HepG2 (cell line): ENCODE results near the gene DNAJB6. TPM values are rescaled to one million over a fixed set of nuclear protein-coding genes. Genes with fewer than 3 reads are reported as not detected.

Experiments used
- ATAC-seq: fragments of 200-7000 bp; cut with Tn5 transposase; 3 replicates; pipeline ENCODE4 v1.9.1; 2020; ENCODE audit warnings: mild to moderate bottlenecking, moderate library complexity
- BruUV-seq: library from RNA; stranded (reverse); fragments of 400-500 nt; replicated peaks from 2 replicates; lab custom pipeline; 2021; lab: Mats Ljungman, UMichigan
- CTCF ChIA-PET: fragments of 300-600 bp; formaldehyde crosslinking; extraction: SDS; loops from one replicate; lab custom pipeline; 2021; ENCODE audit warnings: low total read pairs, inconsistent platforms, low intra/inter-chr PET ratio; lab: Yijun Ruan, JAX
- POLR2A ChIA-PET: fragments of 350-600 bp; sonication (Branson Sonifier 250); formaldehyde crosslinking; loops from one replicate; lab custom pipeline; 2020; ENCODE audit warnings: antibody characterized with exemption, inconsistent platforms; lab: Yijun Ruan, JAX
- DNase-seq: peaks from one replicate; pipeline ENCODE4 v3.0.0-alpha.2; 2015; ENCODE audit warnings: low spot score
- FAIRE-seq: peaks from 3 replicates; lab custom pipeline; 2011; peaks lifted over from hg19 to GRCh38; lab: Jason Lieb, UNC
- H2AFZ ChIP-seq: one replicate; pipeline ENCODE4 v1.6.1; 2011; ENCODE audit warnings: low read length, inconsistent platforms
- H3K27ac ChIP-seq: fragments of 300-600 bp; 3 replicates; pipeline ENCODE4 v1.8.0; 2011; ENCODE audit warnings: mixed run types, mild to moderate bottlenecking, mixed read lengths, low read length, inconsistent platforms; ENCODE audit not compliant: insufficient read depth; ENCODE audit errors: extremely low read length
- H3K27me3 ChIP-seq, 2 experiments: fragments of 200-600 bp in 1 of 2; 2 replicates in 1 of 2; 3 replicates in 1 of 2; pipeline versions ENCODE4 v1.6.0 to v1.8.0; 2011; ENCODE audit warnings: low read length in 2 of 2, mild to moderate bottlenecking in 2 of 2, moderate library complexity in 2 of 2, inconsistent platforms in 1 of 2; ENCODE audit not compliant: insufficient read depth in 2 of 2, control insufficient read depth in 1 of 2
- H3K36me3 ChIP-seq, 2 experiments: fragments of 200-600 bp in 1 of 2; replicated peaks in 1 of 2; 2 replicates in 1 of 2; 3 replicates in 1 of 2; pipeline versions ENCODE4 v1.5.1 to v1.8.0; 2011; ENCODE audit warnings: low read length in 2 of 2, inconsistent platforms in 1 of 2; ENCODE audit not compliant: insufficient read depth in 2 of 2, control insufficient read depth in 1 of 2
- H3K4me1 ChIP-seq: 2 replicates; pipeline ENCODE4 v1.5.1; 2012; ENCODE audit warnings: low read length, inconsistent platforms; ENCODE audit not compliant: insufficient read depth
- H3K4me2 ChIP-seq: 2 replicates; pipeline ENCODE4 v1.6.0; 2011; ENCODE audit warnings: low read depth, low read length, inconsistent platforms
- H3K4me3 ChIP-seq, 3 experiments: fragments of 200-600 bp in 1 of 3; sonication (generic), shearing (Covaris generic) in 1 of 3; replicated peaks in 1 of 3; 2 replicates each; pipeline ENCODE4 v1.5.1; 2011 to 2016; ENCODE audit warnings: low read length in 3 of 3, inconsistent platforms in 2 of 3, low read depth in 2 of 3, mild to moderate bottlenecking in 2 of 3, control low read depth in 1 of 3, mixed read lengths in 1 of 3; ENCODE audit not compliant: insufficient read depth in 1 of 3
- H3K79me2 ChIP-seq: one replicate; pipeline ENCODE4 v1.6.1; 2011; ENCODE audit warnings: low read length, inconsistent platforms; ENCODE audit not compliant: insufficient read depth
- H3K9ac ChIP-seq: 2 replicates; pipeline ENCODE4 v1.6.0; 2011; ENCODE audit warnings: mild to moderate bottlenecking, low read depth, low read length, inconsistent platforms; ENCODE audit not compliant: insufficient read depth
- H3K9me3 ChIP-seq: 2 replicates; pipeline ENCODE4 v1.5.1; 2012; ENCODE audit warnings: mild to moderate bottlenecking, low read length
- H4K20me1 ChIP-seq: 2 replicates; pipeline ENCODE4 v1.6.0; 2011; ENCODE audit warnings: inconsistent platforms, mild to moderate bottlenecking, low read length, moderate library complexity; ENCODE audit not compliant: insufficient read depth
- AGO2 ChIP-seq: fragments of 200-400 bp; formaldehyde crosslinking; optimal IDR thresholded peaks from 2 replicates; pipeline ENCODE3; 2017; ENCODE audit warnings: mild to moderate bottlenecking, low read depth, low read length, moderate library complexity
- CSRNP2 ChIP-seq: sonication (generic); formaldehyde crosslinking; conservative IDR thresholded peaks from 2 replicates; pipeline ENCODE4 v1.8.0; 2022; ENCODE audit warnings: low read depth, missing genetic modification reagents
- MED1 ChIP-seq: sonication (generic); formaldehyde crosslinking; IDR thresholded peaks from 2 replicates; pipeline ENCODE4 v1.4.0; 2020; ENCODE audit warnings: missing genetic modification reagents
- NR3C1 ChIP-seq: sonication (generic); formaldehyde crosslinking; IDR thresholded peaks from 2 replicates; pipeline ENCODE4 v1.4.0; 2020; ENCODE audit warnings: missing genetic modification reagents
- ONECUT2 ChIP-seq: sonication (generic); formaldehyde crosslinking; IDR thresholded peaks from 2 replicates; pipeline ENCODE4 v1.4.0; 2020; ENCODE audit warnings: missing genetic modification reagents
- SRSF1 ChIP-seq: fragments of 200-400 bp; formaldehyde crosslinking; optimal IDR thresholded peaks from 2 replicates; pipeline ENCODE3; 2017; ENCODE audit warnings: mild to moderate bottlenecking, low read depth, low read length, moderate library complexity
- ZNF746 ChIP-seq: sonication (generic); formaldehyde crosslinking; IDR thresholded peaks from 2 replicates; pipeline ENCODE4 v1.8.0; 2022; ENCODE audit warnings: mild to moderate bottlenecking, missing genetic modification reagents
- ZNF839 ChIP-seq: sonication (generic); formaldehyde crosslinking; IDR thresholded peaks from 2 replicates; pipeline ENCODE4 v1.4.0; 2020; ENCODE audit warnings: missing genetic modification reagents, mild to moderate bottlenecking, borderline replicate concordance
- WGBS: methylation state at CpG from one replicate; pipeline ENCODE4 v1.1.6; 2017; ENCODE audit warnings: low lambda C conversion rate; 5-methylcytosine and 5-hydroxymethylcytosine counted together
- in situ Hi-C: cut with HindIII; loops from 2 replicates; pipeline ENCODE4 v1.10.0; 2017; ENCODE audit warnings: low pct_unique_long_range_greater_than_20kb; ENCODE audit not compliant: extremely low pct_ligation_motif_present
- intact Hi-C: fragments of 100-400 bp; cut with micrococcal nuclease; formaldehyde crosslinking; loops from one replicate; pipeline ENCODE4 v1.10.0; 2022; ENCODE audit not compliant: unreplicated experiment
- polyA plus RNA-seq, 8 experiments: library from polyadenylated mRNA; depleted of rRNA in 3 of 8; stranded (reverse) in 7 of 8; unstranded in 1 of 8; fragments of >200 nt; fragmentation: Illumina TruSeq in 4 of 8; extraction: Trizol in 4 of 8; gene quantifications; 2 replicates each; pipeline versions ENCODE4 v1.2.1 to v1.2.3, GENCODE V29; 2011 to 2016; ENCODE audit warnings: low read depth in 4 of 8, missing spikeins in 1 of 8, mixed read lengths in 1 of 8; ENCODE audit not compliant: insufficient read depth in 1 of 8
- total RNA-seq, 5 experiments: library from RNA; depleted of rRNA; stranded (reverse); fragments of >200 nt; fragmentation: Illumina TruSeq; extraction: Trizol; gene quantifications; 2 replicates each; pipeline ENCODE4 v1.2.3, GENCODE V29; 2016; ENCODE audit warnings: low read depth in 1 of 5
- TF ChIP-seq, protein P1 (sequence below): IDR thresholded peaks from 2 replicates; pipeline ENCODE4 v1.6.1; 2016; ENCODE audit warnings: missing biosample characterization, missing genetic modification reagents, low read depth

Gene DNAJB6
- total and polyA plus RNA-seq, 2 of the 13 experiments (the other 11 are each of a cell fraction or from before 2014, with no cell fraction given) = 29.9 to 53.9 TPM

- DNase-seq = no peak
- no peak for ATAC-seq
- Histone ChIP-seq H3K4me1 (peaks cover 11% of the 10 kb centered on the region), H3K9ac (no peak overlapping the region), H4K20me1 (no peaks in the 10 kb centered on the region), H3K79me2 (no peaks in the 10 kb centered on the region), H3K36me3 (no peaks in the 10 kb centered on the region), H3K27me3 (peaks cover 2 to 12% of the 10 kb centered on the region in 2 experiments; a peak in 4 of 5 replicates), H3K9me3 (no peaks in the 10 kb centered on the region), H2AFZ (no peak overlapping the region), H3K4me3 (no peak overlapping the region), H3K4me2 (no peak overlapping the region), H3K27ac (no peak overlapping the region)
- no peak for FAIRE-seq
- ChIA-PET POLR2A (no interaction called here), CTCF (no interaction called here)
- 48% methylated on average over 15 of the region's 23 CpGs for WGBS
- peak; percentile 21 for TF ChIP-seq AGO2
- no peak for TF ChIP-seq ONECUT2 (CRISPR knock-in tag)
- BruUV-seq = no TSS peak
- in situ Hi-C loops = loop anchor here (10.0 kb wide), 1 partner anchor 447 kb away; no protein-coding TSS in a partner anchor
- intact Hi-C loops = no loop called here
Observed at GRCh38 chr7:157427811-157428553, 91.2 kb downstream of the DNAJB6 start.

DNA sequence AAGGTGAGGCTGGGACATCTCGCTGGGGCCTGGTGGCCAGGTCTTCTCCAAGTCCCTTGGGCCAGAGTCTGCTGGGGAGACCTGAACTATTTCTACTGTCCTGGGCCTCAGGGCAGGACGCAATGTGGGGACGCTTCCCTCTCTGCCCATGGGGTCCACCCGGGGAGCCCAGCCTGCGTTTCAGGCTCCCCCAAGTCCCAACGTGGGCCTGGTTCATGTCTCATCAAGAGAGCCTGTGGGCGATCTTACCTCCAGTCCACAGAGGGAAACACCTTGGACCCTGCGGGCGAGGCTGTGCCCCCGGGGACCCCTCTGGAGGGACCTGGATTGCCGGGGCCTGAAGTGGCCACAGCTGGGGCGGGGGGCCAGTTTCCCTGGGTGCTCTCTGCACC, 91.7 kb downstream of the DNAJB6 start:
- Histone ChIP-seq H3K27ac (no peak overlapping the region), H3K4me3 (no peak overlapping the region), H3K4me1 (peaks cover 11% of the 10 kb centered on the region), H3K79me2 (no peaks in the 10 kb centered on the region), H3K36me3 (no peaks in the 10 kb centered on the region), H3K9ac (no peak overlapping the region), H4K20me1 (no peaks in the 10 kb centered on the region), H2AFZ (no peak overlapping the region), H3K27me3 (peaks cover 2 to 12% of the 10 kb centered on the region in 2 experiments; a peak in 4 of 5 replicates), H3K4me2 (no peak overlapping the region), H3K9me3 (no peaks in the 10 kb centered on the region)
- ATAC-seq (no peak), FAIRE-seq (no peak), DNase-seq (no peak)
- ChIA-PET CTCF (no interaction called here), POLR2A (no interaction called here)
- intact Hi-C loops (no loop called here), in situ Hi-C loops (loop anchor here (10.0 kb wide), 1 partner anchor 446 kb away; no protein-coding TSS in a partner anchor)
- WGBS = no CpG with 5 or more reads among the region's 12 CpGs
- BruUV-seq = no TSS peak
- TF ChIP-seq NR3C1 (CRISPR knock-in tag) (no peak), SRSF1 (no peak), CSRNP2 (no peak), MED1 (CRISPR knock-in tag) (no peak), ZNF746 (CRISPR knock-in tag) (no peak), ZNF839 (CRISPR knock-in tag) (no peak)
- TF ChIP-seq, protein P1, sequence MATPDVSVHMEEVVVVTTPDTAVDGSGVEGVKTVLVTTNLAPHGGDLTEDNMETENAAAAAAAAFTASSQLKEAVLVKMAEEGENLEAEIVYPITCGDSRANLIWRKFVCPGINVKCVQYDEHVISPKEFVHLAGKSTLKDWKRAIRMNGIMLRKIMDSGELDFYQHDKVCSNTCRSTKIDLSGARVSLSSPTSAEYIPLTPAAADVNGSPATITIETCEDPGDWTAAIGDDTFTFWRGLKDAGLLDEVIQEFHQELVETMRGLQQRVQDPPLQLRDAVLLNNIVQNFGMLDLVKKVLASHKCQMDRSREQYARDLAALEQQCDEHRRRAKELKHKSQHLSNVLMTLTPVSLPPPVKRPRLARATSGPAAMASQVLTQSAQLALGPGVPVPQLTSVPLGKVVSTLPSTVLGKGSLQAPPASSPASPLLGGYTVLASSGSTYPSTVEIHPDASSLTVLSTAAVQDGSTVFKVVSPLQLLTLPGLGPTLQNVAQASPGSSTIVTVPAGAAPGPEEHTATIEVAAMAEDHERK (CRISPR knock-in tag) = no peak
